Measurements from ENCODE around the gene GALNT12.

Gene GALNT12

DNA sequence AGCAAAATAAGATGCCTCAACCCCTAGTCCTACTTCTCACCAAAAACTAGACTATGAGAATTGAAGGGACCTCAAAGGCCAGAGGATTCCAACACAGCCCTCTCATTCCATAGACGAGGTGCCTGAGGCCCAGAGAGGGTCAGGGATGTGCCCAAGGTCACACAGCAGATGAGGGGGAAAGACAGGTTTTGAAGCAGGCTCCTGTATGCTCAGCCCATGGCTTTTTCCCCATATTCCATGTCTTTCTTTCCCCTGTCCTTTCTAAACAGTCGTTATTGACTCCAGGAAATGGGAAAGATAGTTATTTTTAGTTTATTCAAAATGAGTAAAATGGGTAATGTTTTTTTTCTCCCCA is 75.1 kb downstream of the GALNT12 start:
- no peak for DNase-seq

GRCh38 chr9:98883276-98883675 is 75.8 kb downstream of the GALNT12 start:
- DNase-seq = no peak

DNA sequence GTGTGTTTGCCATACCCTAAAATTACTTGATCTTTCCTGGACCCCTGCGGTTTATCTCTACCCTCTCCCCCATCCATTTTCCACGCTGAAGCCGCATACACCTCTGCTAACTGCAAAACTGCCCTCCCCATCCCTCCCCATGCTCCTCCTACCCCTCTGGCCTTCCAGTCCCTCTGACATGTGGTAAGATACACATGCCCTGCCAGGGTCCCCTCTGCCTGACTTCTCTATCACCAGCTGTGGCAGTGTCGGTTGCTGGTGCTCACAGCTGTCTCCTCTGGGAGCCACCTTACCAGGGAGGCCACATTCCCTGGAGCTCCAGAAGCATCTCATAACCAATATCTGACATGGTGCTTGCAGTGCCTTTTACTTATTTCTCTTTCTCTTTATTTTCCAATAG is 77.4 kb downstream of the GALNT12 start:
- no peak for DNase-seq

DNA sequence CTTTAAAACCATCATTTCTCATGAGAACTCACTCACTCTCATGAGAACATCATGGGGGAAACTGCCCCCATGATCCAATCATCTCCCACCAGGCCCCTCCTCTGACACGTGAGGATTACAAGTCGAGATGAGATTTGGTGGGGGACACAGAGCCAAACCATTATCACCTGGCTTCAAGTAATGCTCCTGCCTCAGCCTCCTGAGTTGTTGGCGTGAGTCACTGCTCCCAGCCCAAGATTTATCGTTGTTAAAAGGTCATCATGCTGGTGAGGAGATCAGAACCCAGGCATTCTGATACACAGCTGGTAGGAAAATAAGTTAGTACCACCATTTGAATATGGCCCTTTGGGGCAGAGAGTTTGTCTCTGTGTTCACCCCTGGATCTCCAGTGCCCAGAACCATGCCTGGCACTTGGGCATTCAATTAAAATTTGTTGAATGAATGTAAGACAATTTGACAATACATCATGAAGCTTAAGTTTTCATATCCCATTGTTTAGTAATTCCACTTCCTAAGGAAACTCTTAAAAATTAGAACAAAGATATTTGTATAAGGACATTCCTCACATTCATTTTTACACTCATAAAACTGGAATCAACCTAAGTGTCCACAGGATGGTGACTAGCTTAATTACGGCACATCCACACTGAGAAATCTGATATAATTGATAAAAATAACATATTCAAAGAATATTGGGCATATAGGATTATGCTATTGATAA is 78.3 kb downstream of the GALNT12 start:
- DNase-seq = no peak

DNA sequence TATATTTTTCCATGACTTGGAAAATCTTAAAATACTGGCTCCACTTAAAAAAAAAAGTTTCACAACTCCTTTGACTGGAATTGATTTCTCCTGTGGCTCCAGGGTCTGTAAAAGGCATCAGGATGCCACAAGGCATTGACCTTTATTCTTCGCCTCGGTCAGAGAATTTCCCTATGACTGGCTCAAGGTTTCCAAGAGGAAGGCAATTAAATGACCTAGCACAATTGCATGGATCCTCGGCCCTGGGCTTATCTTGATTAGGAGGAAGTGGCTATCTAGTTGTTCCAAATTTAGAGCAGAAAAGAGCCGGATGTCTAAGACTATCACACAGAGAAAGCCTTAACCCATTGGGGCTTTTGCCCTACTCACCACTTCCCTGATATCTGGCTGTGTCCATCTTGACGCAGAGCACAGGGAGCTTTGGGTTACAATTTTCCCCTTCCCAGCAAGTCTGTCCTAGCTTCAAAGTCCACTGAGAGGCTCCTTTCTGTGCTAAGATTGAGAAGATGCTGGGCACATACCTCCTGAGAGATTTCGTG is 79.3 kb downstream of the GALNT12 start:
- DNase-seq = no peak

GRCh38 chr9:98887918-98888510 is 80.5 kb downstream of the GALNT12 start:
- DNase-seq = peak; percentile 83

- no peak for DNase-seq
Observed at GRCh38 chr9:98888801-98889421, 81.4 kb downstream of the GALNT12 start.

DNA sequence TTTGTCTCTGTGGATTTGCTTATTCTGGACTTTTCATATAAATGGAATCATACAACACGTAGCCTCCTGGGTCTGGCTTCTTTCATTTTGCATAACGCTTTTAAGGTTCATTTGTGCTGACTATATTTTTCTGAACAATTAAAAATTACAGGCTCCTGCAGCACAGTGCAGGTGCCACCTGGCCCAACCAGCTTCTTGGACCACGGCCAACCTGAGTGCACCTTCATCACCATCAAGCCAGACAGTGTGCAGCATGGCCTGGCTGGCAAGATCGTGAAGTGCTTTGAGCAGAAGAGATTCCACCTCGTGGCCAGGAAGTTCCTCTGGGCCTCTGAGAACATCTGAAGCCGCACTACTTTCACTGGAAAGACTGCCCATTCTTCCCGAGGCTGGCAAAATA is 82.8 kb downstream of the GALNT12 start:
- DNase-seq = peak; percentile 41

- DNase-seq = no peak
Observed at GRCh38 chr9:98892288-98892687, 84.8 kb downstream of the GALNT12 start.

DNA sequence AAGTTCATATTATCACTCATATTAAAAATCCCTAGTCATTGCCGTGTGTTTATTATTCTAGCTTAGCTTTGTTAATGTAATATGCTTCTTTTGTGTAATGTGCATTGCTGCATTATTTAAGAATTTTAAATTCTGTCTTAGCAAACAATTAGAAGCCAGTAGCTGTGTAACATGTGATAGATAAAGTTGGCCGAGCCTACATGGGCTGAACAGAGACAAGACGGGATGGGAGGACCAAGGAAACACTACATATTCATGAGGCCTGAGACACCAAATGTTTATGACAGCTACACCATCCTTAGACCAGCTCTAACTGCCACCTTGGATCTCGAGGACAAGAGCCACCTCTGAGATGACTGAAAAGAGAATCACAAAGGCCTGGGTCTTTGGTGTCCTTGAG is 85.2 kb downstream of the GALNT12 start:
- DNase-seq = no peak

GRCh38 chr9:98894171-98894570 is 86.7 kb downstream of the GALNT12 start:
- DNase-seq = no peak

DNA sequence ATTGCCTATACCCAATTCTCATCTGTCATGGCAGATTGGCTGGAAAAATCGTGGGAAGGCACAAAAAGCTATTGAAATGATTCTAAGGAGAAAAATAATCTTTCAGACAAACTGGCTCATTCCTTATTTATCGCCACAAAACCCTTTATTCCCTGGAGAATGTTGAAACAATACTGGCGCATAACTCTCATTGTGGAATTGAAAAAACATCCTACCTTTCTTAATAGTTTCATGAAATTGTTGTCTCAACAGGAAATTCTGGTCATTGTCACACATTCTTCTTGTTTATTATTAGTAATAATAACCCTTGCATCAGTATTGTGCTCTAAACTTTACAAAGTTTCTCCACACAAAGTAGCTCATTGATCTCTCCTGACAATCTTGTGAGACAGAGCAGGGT is 87.3 kb downstream of the GALNT12 start:
- no peak for DNase-seq

- DNase-seq = no peak
Observed at GRCh38 chr9:98896632-98897031, 89.2 kb downstream of the GALNT12 start.

GRCh38 chr9:98897745-98898144 is 90.3 kb downstream of the GALNT12 start:
- DNase-seq = no peak

- no peak for DNase-seq
Observed at GRCh38 chr9:98899408-98900056, 92.1 kb downstream of the GALNT12 start.
